ENCODE measurements around the gene SQSTM1.

DNA sequence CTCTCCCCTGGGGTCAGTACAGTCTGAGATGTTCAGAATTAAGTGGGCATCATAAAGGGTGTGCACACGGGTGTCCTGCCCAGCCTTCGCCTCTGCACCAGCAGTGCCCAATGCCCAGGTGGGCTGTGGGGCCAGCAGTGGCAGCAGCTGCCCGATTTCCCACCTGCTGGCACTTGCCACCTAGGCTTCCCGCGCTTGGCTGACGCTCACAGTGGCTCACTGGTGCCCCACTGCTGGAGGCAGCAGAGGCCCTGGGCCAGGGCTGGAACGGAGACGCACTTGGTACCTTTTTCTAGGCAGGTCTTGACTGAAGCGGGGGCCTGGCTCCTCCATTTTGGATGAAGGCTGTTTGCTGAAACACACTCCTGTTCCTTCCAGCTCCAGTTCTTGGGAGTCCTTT, 20.9 kb downstream of the SQSTM1 start:
- TF ChIP-seq POLR2A (IDR thresholded peaks at IDR 0.05), result no peak
- TF ChIP-seq, protein P1, sequence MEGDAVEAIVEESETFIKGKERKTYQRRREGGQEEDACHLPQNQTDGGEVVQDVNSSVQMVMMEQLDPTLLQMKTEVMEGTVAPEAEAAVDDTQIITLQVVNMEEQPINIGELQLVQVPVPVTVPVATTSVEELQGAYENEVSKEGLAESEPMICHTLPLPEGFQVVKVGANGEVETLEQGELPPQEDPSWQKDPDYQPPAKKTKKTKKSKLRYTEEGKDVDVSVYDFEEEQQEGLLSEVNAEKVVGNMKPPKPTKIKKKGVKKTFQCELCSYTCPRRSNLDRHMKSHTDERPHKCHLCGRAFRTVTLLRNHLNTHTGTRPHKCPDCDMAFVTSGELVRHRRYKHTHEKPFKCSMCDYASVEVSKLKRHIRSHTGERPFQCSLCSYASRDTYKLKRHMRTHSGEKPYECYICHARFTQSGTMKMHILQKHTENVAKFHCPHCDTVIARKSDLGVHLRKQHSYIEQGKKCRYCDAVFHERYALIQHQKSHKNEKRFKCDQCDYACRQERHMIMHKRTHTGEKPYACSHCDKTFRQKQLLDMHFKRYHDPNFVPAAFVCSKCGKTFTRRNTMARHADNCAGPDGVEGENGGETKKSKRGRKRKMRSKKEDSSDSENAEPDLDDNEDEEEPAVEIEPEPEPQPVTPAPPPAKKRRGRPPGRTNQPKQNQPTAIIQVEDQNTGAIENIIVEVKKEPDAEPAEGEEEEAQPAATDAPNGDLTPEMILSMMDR (IDR thresholded peaks at IDR 0.05), result no peak
- TF ChIP-seq EP300 (IDR thresholded peaks at IDR 0.05), result no peak

Data from tibial nerve (tissue), 4 donors.